ENCODE measurements around the gene SFT2D3. TPM values are rescaled to one million over a fixed set of nuclear protein-coding genes. Genes with fewer than 3 reads are reported as not detected.

The SFT2D3 gene
- total RNA-seq, 2 experiments from 2014 or later, result 7.5 to 8.7 TPM

DNA sequence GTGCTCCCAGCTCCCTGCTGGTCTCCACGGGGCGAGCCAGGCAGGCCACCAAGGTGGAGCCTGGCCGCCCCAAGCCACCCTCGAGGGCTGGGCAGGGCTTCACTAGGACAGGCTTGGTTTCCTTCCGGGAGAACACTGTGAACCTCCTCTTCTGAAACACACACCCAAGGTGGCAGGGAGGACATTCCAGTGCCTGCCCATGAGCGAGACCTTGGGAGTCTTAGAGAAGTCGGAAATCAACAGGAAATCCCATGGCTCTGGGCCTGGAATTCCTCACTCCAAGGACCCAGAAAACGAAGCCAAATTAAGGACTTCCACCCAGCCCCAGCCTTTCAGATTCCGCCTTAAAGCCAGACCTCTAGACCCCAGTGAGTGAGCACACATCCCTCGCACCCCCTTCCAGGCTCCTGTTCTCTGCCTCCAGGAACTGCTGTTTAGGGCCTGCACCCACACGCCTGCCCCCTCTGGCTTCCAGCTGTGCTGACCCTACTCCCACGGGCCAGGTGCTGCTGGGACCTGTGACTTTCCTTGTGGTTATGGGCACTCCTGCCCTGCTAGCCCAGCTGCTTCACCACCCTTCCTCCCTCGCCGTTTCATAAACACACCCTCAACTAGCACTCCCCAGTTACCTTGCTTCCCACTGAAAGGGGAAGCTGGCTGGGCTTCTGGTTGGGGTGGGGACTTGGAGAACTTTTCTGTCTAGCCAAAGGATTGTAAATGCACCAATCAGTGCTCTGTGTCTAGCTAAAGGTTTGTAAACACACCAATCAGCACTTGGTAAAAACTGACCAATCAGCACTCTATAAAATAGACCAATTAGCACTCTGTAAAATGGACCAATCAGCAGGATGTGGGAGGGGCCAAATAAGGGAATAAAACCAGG, 41.6 kb upstream of the SFT2D3 start:
- no peaks in the 10 kb centered on the region for H3K9me3 Mint-ChIP-seq
- ATAC-seq (ENCODE audit: low read depth) (no peak), DNase-seq (peak; percentile 19)
- POLR2A ChIA-PET, result interaction anchor here (0.6 kb wide), 1 partner anchor 38 kb away, joined by 3 read pairs; no protein-coding TSS in a partner anchor
- no peak overlapping the region for H3K27ac Mint-ChIP-seq
- H3K27me3 Mint-ChIP-seq, result peaks cover 14% of the 10 kb centered on the region
- H3K4me3 Mint-ChIP-seq, result no peak overlapping the region
- no peaks in the 10 kb centered on the region for H3K36me3 Mint-ChIP-seq
- no peaks in the 10 kb centered on the region for H3K4me1 Mint-ChIP-seq

DNA sequence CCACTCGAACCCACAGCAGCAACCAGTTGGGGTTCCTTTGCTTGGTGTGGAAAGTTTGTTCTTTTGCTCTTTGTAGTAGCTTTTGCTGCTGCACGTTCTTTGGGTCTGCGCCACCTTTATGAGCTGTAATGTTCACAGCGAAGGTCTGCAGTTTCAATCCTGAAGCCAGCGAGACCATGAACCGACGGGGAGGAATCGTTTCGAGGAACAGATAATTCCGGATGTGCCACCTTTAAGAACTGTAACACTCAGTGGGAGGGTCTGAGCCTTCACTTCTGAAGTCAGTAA, 41.1 kb upstream of the SFT2D3 start:
- Mint-ChIP-seq H3K36me3 (no peaks in the 10 kb centered on the region), H3K27ac (no peak overlapping the region), H3K4me3 (no peak overlapping the region), H3K27me3 (peaks cover 20% of the 10 kb centered on the region), H3K9me3 (no peaks in the 10 kb centered on the region), H3K4me1 (no peaks in the 10 kb centered on the region)
- DNase-seq (no peak), ATAC-seq (ENCODE audit: low read depth) (no peak)
- POLR2A ChIA-PET, result no interaction called here

DNA sequence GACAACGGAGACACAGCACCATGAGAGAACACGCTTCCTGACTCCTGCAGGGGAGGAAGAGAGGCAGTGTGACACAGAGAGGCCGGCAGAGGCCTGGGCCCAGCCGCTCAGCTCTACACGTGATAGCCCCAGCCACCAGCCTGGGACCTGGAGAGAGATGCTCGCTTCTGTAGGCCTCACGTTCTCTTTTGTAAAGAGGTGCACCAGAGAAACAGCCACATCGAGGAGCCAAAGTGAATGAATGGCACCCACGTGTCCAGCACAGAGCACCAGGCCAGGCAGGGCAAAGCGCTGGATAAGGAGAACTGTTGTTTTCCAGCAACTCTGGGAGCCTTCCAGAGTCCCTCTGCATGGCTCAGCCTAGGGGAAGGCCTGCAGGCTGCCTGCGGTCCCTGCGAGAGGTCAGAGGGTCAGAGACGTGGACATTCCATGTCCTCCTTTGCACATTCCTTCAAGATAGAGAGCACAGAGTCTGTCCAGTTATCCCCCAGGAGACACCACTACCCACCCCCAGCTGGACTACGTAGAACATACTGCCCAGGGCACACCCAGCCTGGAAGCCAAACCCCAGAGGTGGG, 40.1 kb upstream of the SFT2D3 start:
- POLR2A ChIA-PET, result no interaction called here
- Mint-ChIP-seq H3K4me3 (no peak overlapping the region), H3K9me3 (no peaks in the 10 kb centered on the region), H3K36me3 (no peaks in the 10 kb centered on the region), H3K4me1 (no peaks in the 10 kb centered on the region), H3K27me3 (peaks cover 29% of the 10 kb centered on the region), H3K27ac (no peak overlapping the region)
- no peak for DNase-seq
- no peak for ATAC-seq (ENCODE audit: low read depth)

DNA sequence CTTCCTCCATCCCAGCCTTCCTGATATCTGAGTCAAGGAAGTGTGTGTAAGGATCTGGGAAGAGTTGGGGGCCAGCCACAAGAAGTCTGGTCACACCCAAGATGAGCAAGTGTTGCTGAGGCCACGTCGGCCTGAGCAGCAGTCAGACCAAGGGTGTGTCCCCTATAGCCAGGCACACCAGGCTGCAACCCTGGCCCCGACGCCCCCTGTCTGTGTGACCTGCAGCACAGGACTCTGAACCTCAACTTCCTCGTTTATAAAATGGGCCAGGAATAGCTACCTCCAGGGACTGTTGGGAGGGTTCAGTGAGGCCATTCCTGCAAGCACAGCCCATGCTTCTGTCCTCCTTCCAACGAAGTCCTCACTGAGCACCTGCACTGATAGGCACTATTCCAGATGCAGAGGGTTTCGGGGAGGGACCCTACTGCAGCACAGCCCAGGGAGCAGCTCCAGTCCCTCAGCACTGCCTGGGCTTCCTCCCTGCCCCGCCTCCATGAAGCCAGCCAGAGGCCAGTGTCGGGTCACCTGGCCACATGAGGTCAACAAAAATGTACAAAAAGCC, 39.3 kb upstream of the SFT2D3 start:
- Mint-ChIP-seq H3K4me3 (no peak overlapping the region), H3K27me3 (peaks cover 37% of the 10 kb centered on the region), H3K4me1 (no peaks in the 10 kb centered on the region), H3K27ac (no peak overlapping the region), H3K36me3 (no peaks in the 10 kb centered on the region), H3K9me3 (no peaks in the 10 kb centered on the region)
- POLR2A ChIA-PET, result no interaction called here
- no peak for DNase-seq
- ATAC-seq (ENCODE audit: low read depth), result no peak

DNA sequence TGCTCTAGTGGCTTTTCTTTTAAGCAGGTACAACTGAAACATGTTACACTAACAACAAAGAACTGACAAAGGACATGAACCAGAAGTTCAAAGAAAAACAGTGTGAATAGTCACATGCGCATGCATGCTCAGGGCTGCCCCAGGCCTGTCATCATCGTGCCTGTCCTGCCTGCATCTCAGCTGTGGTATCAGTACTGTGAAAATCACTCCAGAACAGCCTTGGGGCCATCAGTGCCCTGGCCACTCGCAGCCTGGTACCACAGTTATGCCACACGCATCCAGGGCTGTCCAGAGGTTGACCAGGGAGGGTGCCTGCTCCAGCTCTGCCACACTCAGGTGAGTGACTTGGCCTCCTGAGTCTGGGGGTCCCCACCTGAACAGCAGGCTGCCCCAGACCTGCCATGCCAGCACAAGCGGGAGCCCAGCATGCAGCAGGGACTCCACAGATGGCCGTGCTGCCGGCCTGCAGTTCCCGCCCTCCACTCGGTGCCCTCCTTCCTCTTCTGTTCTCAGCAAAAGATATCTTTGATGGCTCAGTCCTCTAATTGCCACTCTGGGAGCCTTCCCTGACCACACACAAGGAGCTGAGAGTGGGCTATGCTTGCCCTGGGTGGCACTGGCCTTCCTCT, 38.2 kb upstream of the SFT2D3 start:
- Mint-ChIP-seq H3K4me1 (no peaks in the 10 kb centered on the region), H3K27ac (no peak overlapping the region), H3K4me3 (no peak overlapping the region), H3K27me3 (peaks cover 45% of the 10 kb centered on the region), H3K36me3 (no peaks in the 10 kb centered on the region), H3K9me3 (no peaks in the 10 kb centered on the region)
- POLR2A ChIA-PET, result no interaction called here
- no peak for DNase-seq
- no peak for ATAC-seq (ENCODE audit: low read depth)

DNA sequence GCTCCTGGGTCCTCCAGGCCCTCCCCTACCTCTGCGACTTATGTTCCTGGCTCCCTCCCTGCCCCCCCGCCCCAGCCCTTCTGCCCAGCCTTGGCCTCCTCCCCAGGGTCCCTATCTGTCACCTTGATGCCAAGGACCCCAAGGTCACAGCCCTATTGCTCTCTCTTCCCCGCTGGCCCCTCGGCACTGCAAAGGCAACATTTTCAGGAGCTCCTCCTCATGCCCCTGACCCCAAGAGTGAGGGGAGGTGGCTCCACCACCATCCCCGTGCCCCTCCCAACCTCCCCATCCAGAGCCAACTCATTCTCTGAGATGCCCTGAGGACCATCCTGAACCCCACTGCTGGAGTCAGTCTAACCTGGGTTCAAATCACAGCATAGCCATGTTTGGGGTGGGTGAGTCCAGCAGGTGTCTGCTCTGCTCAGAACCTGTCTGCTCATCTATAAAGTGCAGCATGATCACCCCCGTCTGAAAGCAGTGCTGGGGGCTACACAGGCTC, 37.7 kb upstream of the SFT2D3 start:
- ATAC-seq (ENCODE audit: low read depth), result no peak
- Mint-ChIP-seq H3K36me3 (no peaks in the 10 kb centered on the region), H3K27ac (no peak overlapping the region), H3K4me1 (no peaks in the 10 kb centered on the region), H3K9me3 (no peaks in the 10 kb centered on the region), H3K27me3 (peaks cover 46% of the 10 kb centered on the region), H3K4me3 (no peak overlapping the region)
- DNase-seq, result no peak
- POLR2A ChIA-PET, result no interaction called here

DNA sequence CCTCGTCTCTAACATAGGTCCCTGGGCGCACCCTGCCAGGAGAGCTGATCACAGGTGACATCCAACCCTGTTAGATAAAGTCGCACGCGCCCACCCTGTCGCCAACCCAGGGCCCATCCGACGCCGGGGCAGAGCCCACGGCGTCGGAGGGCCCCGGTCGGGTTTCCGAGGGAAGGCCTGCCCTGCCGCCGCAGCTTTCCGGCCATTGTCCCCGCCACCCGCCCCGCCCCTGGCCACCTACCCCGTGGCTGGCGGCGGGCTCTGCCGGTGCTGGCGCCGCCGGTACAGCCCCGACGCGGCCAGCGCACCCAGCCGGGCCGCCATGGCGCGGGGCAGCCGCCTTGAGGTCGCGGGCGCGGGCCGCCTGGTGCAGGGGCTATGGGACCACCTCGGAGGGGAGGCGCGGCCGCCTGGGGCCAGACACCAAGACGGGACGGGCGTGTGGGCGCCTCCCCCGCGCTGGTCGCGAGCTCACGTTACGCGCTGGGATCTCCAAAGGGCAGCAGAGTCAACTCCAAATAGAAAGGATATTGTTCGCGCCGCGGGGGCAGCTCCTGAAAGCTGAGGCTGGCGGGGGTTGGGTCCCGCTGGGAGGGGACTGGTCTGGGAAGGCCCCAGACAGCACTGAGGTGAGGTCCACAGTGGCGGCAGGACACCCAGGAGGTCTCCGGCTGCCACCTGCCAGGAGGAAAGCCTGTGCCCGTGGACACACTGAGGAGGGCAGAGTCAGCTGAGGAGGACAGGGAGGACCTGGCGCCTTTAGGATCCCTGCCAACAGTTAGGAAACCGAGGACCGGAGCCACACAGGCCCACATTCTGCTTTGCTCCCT, 37.0 kb upstream of the SFT2D3 start:
- no peaks in the 10 kb centered on the region for H3K36me3 Mint-ChIP-seq
- POLR2A ChIA-PET, result no interaction called here
- H3K27ac Mint-ChIP-seq, result no peak overlapping the region
- H3K27me3 Mint-ChIP-seq, result peaks cover 52% of the 10 kb centered on the region
- no peak overlapping the region for H3K4me3 Mint-ChIP-seq
- DNase-seq (no peak), ATAC-seq (ENCODE audit: low read depth) (no peak)
- no peaks in the 10 kb centered on the region for H3K4me1 Mint-ChIP-seq
- H3K9me3 Mint-ChIP-seq, result no peaks in the 10 kb centered on the region

DNA sequence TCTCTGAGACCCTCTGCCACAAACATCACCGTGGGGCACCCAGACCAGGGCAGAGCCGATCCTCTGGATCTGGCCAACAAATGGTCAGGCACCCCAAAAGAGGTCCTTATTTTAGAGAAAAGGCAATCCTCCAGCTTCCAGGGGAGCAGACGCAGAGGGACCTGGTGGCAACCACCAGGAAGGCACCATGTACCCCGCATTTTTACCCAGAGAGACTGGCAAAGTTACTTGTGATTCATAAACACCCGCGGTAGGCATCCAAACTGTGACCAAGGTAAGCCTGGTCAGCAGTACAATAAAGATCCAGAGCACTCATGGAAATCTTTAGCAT, 36.4 kb upstream of the SFT2D3 start:
- Mint-ChIP-seq H3K27ac (no peak overlapping the region), H3K4me3 (no peak overlapping the region), H3K27me3 (peaks cover 56% of the 10 kb centered on the region), H3K9me3 (no peaks in the 10 kb centered on the region), H3K36me3 (no peaks in the 10 kb centered on the region), H3K4me1 (no peaks in the 10 kb centered on the region)
- DNase-seq (no peak), ATAC-seq (ENCODE audit: low read depth) (no peak)
- POLR2A ChIA-PET, result interaction anchor here (0.5 kb wide), 1 partner anchor 291 kb away, joined by 3 read pairs; no protein-coding TSS in a partner anchor

DNA sequence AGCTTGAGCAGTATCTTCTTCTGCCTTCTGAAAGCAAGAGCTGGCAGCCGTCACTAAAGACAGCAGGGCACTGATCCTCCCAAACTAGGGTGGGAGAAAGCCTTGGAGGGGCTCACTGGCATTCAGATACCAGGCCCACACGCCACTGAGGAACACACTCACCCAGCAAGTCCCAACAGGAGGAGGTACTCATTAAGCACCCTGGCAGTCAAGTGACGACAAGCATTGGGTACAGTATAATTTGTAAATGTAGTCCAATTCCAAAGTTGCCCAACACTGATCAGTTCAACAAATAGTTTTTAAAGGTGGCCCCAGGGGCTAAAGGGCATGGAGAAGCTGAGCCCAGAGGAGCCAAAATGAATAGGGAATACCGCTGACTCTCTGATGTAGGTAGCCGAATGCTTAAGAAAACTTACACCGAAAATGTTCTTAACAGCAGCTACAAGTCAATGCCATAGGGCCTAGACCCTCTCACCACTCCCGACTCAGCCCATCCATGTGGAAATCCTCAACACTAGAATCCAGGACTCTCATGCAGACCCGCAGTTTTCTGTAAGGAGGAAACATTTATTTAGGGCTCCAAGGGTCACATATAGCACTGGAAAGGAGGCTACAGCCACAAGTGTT, 35.9 kb upstream of the SFT2D3 start:
- peaks cover 60% of the 10 kb centered on the region for H3K27me3 Mint-ChIP-seq
- no peaks in the 10 kb centered on the region for H3K9me3 Mint-ChIP-seq
- no peaks in the 10 kb centered on the region for H3K4me1 Mint-ChIP-seq
- DNase-seq (no peak), ATAC-seq (ENCODE audit: low read depth) (no peak)
- H3K36me3 Mint-ChIP-seq, result no peaks in the 10 kb centered on the region
- POLR2A ChIA-PET, result interaction anchor here (0.5 kb wide), 1 partner anchor 290 kb away, joined by 3 read pairs; no protein-coding TSS in a partner anchor
- H3K4me3 Mint-ChIP-seq, result no peak overlapping the region
- no peak overlapping the region for H3K27ac Mint-ChIP-seq

DNA sequence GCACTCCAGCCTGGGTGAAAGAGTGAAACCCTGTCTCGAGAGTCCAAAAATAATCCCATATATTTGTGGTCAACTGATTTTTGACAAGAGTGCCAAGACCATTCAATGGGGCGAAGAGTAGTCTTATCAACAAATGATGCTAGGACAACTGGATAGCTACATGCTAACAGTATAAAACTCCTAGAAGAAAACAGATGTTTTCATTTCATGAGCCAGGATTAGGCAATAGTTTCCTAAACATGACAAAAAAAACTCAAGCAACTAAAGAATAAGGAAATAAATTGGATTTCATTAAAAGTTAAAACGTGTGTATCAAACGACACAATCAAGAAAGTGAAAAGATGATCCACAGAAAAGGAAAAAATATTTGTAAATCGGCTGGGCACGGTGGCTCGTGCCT, 32.2 kb upstream of the SFT2D3 start:
- no peak for ATAC-seq (ENCODE audit: low read depth)

DNA sequence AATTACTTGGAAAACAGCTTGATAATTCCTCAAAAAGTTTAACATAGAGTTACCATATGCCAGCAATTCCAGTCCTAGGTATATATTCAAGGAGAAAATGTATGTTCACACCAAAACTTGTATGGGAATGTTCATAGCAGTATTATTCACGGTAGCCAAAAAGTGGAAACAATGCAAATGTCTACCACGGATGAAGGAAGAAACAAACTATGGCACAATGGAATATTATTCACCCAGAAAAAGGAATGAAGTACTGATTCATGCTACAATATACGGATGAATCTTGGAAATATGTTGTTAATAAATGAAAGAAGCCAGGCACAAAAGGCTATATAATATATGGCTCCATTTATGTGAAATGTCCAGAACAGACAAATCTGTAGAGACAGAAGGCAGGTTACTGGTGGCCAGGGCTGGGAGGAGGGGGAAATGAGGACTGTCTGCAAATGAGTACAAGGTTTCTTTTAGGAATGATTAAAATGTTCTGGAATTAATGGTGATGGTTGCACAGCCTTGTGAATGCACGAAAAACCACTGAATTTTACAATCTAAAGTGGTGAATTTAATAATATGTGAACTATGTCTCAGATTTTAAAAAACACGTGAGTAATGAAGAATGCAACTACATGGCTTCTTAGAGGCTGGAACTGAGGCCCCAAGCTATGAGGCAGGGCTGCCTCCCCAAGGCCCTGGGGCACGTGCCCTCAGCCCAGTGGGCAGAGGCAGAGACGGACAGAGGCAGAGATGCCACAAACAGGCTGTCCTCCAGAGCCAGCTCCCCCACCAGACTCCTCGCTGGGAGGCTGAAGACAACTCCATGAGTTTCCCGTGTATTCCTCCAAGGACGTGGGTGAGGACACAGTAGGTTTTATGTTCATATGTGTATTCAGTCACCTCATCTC, 31.0 kb upstream of the SFT2D3 start:
- ATAC-seq (ENCODE audit: low read depth) (no peak), DNase-seq (no peak)
- Mint-ChIP-seq H3K27me3 (peaks cover 67% of the 10 kb centered on the region), H3K36me3 (no peaks in the 10 kb centered on the region), H3K9me3 (no peaks in the 10 kb centered on the region), H3K27ac (no peak overlapping the region), H3K4me1 (peaks cover 4% of the 10 kb centered on the region), H3K4me3 (no peak overlapping the region)
- POLR2A ChIA-PET, result no interaction called here

More for the DNA sequence above, 32.2 kb upstream of the SFT2D3 start:
- Mint-ChIP-seq H3K27ac (no peak overlapping the region), H3K4me3 (no peak overlapping the region), H3K36me3 (no peaks in the 10 kb centered on the region), H3K27me3 (peaks cover 71% of the 10 kb centered on the region), H3K4me1 (no peaks in the 10 kb centered on the region), H3K9me3 (no peaks in the 10 kb centered on the region)
- no peak for DNase-seq
- POLR2A ChIA-PET, result no interaction called here

DNA sequence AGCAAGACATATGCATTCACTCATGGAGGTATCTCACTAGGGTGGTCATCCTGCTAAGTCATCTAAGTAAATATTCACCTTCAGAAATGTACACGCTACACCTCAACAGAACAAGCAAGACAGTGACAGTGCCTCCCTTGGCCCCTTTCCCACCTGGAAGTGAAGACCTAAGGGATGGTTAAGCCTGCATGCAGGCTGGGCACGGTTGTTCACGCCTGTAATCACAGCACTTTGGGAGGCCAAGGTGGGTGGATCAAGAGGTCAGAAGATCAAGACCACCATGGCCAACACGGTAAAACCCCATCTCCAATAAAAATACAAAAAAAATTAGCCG, 30.4 kb upstream of the SFT2D3 start:
- H3K4me3 Mint-ChIP-seq, result no peak overlapping the region
- H3K27ac Mint-ChIP-seq, result no peak overlapping the region
- ATAC-seq (ENCODE audit: low read depth) (no peak), DNase-seq (no peak)
- POLR2A ChIA-PET, result no interaction called here
- H3K4me1 Mint-ChIP-seq, result peaks cover 4% of the 10 kb centered on the region
- peaks cover 65% of the 10 kb centered on the region for H3K27me3 Mint-ChIP-seq
- no peaks in the 10 kb centered on the region for H3K36me3 Mint-ChIP-seq
- no peaks in the 10 kb centered on the region for H3K9me3 Mint-ChIP-seq

All from activated naive CD8-positive, alpha-beta T cell treated with anti-CD3 and anti-CD28 coated beads, Interleukin-2, amount 10 ng/mL, durations not matched to agents 7 days and 5 days (primary cell).